Left renal pelvis (tissue), 4 donors: ENCODE measurements around the gene ANKMY1. TPM values are rescaled to one million over a fixed set of nuclear protein-coding genes. Genes with fewer than 3 reads are reported as not detected.
"Not testable (repeated sequence)": the region's sequence is repeated elsewhere in the genome, so short reads cannot be mapped to it uniquely, and the experiment has no call there.

Experiments
- DNase-seq, 4 donors: peaks; one replicate each; pipeline ENCODE4 v3.0.0-alpha.2; 2013; ENCODE audit warnings: low read depth in 4 of 4, low spot score in 3 of 4
- polyA plus RNA-seq, 4 donors: library from polyadenylated mRNA; unstranded; fragments of 120-200 nt; gene quantifications; one replicate each; pipeline ENCODE4 v1.2.1, GENCODE V29; 2013; ENCODE audit not compliant: insufficient read length in 4 of 4

The ANKMY1 gene
- polyA plus RNA-seq, 4 donors, result 10.0 to 17.8 (median 11.1) TPM

DNA sequence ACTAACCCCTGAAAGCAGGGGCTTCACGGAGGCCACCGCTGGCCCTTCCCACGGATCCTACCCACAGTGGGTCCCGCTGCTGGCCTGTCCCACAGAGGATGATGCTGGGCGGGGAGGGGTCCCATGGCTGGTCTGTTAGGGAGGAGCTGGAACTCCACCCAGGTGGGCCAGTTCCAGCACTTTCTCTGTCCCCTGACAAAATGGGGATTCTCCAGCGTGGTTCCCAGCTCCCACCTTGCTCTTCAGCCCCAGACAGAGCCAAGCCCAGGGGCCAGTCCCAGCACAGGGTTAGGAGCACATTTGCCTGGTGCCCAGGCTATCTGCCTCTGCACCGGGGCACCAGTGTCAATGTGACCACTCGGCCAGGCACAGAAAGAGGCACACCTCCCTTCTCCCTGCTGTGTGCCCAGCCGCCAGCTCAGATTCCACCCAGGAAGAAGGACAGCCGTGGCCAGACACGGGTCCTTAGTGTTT is 50.0 kb downstream of the ANKMY1 start:
- DNase-seq, result no peak

DNA sequence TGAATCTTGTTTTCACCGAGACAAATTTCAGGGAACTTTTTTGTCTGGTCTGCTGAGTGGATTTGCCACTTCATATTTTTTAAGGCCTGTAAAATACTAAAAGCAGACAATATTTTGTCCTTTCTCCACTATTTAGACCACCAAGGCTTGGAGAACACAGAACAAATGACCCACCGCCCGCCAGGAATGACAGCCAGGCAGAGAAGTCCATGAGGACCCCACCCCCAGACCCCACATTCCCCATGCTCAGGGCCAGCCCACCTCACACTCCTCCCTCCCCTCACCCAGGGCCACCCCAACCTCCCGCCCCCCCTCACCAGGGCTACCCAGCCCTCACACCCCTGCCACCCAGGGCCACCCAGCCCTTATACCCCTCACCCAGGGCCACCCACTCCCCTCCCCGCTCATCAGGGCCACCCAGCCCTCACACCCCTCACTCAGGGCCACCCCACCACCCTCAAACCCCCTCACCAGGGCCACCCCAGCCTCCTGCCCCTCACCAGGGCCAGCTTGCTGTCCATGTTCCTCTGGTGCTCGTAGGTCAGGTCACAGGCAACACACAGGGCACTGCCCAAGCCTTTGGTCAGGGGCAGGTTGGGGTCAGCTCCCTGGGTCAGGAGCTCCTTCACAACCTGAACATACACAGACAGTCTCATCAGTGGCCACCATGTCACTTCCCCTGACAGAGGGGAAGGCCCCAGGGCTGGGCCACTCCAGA is 50.6 kb downstream of the ANKMY1 start:
- no peak for DNase-seq

DNA sequence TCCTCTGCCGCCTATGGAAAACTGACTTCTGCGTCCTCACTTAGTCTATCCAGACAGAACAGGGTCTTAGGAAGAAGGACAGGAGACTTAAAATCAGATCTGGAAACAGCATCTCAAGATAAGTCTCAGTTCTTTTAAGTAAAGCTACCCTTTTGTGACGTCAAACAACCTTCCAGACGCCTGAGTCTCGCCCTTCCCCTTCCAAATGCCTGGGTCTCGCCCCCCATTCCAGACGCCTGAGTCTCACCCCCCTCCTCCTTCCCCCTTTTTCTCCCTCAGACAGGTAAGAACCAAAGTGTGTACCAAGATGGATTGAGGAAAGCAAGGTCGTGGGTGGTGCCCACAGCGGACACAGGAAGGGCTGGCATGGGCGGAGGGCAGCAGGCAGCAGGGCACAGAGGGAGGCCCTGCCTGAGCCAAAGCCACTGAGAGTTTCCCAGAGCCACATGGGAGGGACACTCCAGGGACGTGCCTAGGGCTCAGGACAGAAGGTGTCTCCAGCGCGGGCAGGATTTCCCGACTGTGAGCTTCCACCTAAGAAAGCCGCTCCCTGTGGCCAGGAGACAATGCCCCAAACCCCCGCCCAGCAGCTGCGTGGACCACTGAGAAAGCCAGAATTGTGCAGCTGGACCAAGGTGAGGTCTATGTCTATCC is 51.3 kb downstream of the ANKMY1 start:
- DNase-seq, result no peak

DNA sequence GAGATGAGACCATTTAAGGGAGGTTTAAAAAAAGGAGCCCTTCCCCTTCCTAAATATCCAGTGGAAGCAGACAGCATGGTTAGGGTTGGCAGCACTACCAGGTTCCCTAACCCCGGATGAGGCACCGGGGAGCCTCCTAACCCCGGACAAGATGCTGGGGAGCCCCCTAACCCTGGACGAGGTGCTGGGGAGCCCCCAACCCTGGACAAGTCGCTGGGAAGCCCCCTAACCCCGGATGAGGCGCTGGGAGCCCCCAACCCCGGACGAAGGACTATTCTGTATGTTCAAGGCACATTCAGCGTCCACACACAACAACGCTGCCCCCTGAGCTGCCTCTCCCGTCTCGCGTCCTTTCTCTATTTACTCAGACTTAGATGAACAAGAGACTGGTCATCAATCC is 51.9 kb downstream of the ANKMY1 start:
- DNase-seq, result no peak

DNA sequence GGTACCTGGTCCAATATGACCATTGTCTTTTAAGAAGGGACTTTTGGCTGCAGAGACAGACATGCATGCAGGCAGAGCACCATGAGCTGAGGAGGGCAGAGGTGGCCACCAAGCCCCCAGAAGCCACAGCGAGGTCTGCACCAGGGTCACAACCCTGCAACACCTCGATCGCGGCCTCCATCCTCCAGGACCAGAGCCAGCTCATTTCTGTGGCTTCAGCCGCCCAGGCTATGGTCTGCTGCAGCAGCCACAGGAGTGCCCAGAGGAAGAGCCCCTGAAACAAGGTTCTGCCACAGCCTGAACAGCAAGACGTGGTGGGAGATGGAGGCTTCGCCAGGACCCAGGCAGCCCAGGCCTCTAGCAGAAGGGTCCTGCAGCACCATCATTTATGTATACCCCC is 53.9 kb downstream of the ANKMY1 start:
- no peak for DNase-seq

DNA sequence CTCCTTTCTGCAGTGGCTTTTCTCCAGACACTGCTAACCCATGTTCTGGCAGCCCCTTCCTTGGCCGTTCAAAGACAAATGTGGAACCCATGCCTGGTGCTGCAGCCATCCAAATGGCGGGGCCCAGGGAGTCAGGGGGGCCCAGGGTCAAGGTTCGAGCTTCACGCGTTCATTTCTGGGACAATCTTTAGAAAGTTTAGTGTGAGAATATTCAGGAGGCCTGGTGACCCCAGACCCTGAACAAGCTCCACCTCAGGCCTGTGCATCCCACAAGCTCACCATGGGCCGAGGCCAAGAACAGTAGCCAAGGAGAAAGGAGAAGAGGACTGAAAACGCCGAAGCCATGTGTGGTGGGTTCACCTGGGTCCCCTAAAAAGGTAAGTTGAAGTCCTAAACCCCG is 54.4 kb downstream of the ANKMY1 start:
- DNase-seq, result no peak

DNA sequence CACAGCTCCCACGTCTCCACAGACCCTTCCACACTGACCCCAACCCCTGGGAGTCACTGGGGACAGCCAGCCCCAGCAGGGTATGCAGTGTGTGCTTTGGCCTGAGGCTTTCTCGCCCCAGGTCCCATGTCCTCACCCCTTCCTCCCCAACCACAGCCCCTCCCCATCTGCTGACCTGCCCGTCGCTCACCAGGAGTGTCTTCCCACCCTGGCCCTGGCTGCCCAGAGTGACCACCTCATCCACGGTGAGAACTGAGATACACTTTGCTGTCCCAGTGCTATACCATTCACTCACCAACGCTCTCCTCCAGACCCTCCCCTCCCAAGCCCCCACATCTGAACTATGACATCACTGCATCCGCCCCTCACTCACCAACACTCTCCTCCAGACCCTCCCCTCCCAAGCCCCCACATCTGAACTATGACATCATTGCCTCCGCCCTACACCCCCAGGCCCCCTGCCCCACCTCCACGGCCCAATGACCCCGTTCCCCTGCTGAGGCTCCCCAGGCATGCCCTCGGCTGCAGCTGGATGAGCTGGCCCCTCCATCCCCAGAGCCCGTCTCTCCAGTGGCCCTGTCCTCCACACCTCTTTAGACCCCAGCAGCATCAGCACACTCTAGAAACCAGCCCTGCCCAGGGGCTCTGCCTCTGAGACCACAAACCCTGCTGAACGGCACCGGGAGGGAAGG is 55.2 kb downstream of the ANKMY1 start:
- no peak for DNase-seq

DNA sequence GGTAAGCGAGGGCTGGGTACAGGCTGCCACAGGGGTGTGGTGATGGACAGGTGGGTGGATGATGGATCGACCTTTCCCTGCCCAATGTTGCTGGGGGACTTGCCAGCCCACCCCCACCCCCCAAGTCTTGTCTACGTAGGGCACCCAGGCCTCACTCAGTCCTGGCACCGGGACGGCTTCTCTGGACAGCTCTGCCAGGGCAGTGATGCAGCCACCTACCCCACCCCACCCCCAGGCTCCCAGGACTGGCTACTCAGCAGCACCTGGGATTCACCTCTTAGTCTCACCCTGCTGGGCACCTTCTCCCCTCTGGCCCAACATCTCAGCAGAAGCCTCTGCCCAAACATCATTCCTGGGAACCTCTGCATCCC is 55.7 kb downstream of the ANKMY1 start:
- DNase-seq, result no peak

DNA sequence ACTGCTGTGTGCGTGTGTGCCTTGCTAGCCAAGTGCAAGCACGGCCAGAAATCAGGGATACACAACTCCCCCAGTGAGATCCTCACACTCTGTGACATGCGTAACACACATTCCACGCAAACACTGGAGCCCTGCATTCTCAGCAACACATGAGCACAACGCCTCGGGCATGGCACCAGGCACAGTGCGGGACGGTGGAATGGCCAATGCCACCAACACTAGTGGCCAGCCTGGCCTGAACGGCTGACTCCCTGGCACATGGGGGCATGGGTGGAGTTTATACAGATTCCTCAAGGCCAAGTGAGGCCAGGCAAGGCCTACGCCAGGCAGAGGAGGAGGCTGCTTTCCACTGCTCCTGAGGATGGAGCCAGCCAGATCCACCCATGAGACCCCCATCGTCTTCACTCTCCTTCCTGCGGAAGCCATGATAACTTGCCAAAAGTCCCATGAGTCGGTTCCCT is 56.2 kb downstream of the ANKMY1 start:
- DNase-seq, result no peak

DNA sequence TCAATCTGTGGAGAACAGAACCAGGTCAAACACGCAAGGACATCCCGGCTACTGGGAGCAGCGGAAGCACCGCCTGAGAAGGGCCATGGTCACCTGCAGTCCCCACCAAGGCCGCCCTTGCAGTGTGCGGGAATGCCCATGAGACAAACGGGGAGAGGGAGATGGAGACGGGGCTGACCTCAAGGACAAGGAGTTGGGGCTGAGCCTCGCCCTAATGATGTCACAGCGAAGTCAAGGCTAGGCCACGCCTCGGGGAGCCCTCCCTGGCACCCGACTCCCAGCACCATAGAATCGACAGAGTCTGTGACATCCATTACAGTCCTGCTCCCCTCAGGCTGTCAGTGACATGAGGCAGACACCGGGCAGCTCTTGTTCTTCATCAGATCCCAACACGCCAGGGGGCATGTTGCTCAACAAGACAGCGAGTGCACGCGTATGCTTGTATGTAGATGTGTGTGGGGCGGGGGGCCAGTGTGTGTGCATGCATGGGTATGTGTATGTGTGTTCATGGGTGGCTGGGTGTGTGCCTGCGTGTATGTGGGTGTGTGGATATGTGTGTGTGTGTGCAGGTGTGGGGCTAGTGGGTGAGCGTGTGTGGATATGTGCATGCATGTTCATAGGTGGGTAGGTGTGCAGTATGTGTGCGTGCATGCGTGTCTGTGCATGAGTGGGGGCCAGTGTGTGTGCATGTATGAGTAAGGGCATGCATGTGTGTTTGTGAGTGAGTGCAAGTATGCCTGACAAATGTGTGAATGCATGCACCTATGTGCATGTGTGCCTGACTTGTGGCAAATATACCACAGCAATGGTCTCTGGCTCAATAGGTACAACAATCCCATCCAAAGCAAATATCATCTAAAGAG is 57.0 kb downstream of the ANKMY1 start:
- DNase-seq, result no peak

DNA sequence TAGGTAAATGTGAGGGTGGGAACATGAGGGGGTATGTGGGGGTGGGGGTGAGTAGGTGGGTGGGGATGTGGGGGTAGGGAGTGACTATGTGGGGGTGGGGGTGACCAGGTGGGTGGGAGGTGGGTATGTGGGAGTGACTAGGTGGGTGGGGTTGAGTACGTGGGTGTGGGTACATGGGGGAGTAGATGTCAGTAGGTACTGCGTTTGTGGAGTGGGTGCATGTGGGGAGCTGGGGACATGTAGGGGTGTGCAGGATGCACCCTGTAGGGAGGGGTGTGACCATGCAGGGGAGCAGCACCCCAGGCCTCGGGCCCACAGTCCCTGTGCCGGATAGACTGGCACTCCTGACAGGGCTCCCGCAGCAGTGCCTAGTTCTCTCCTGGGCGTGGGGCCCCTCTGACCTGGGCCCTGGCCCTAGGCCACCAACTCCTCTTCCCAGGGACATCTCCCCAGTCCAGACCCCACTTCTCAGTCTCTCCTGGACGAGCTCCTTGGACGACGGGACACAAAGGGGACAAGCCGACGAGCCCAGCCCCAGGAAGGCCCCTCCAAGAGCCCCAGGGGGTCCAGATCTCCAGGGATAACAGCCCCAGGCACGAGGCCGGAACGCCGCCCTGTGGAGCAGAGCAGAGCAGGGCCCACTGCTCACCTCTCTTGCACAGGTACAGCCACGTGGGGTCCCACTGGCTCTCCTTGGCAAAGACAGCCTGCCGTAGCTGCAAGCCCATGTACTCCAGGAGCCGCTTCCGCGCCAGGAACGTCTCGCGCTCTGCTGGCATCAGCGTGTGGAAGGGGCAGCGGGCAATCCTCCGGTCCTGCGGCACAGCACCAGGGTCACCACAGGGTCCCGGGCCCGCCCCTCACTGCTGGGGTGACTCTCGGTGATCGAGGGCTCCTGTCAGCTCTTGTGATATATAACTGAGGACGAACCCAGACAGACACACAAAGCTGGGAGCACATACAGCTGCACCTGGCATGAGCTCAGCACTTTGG is 58.2 kb downstream of the ANKMY1 start:
- DNase-seq, result no peak

DNA sequence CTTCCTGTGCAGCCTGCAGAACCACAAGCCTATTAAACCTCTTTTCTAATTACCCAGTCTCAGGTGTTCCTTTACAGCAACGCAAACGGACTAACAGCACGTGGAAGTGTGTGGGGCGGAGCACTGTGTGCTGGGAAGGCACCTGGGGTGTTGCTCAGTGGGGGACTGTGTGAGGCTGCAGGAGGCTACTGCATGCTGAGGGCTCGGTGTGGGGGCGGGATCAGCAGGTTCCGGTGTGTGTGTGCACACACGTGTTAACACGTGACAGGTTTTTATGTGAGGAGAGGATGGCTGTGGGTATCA is 58.9 kb downstream of the ANKMY1 start:
- DNase-seq, result no peak

DNA sequence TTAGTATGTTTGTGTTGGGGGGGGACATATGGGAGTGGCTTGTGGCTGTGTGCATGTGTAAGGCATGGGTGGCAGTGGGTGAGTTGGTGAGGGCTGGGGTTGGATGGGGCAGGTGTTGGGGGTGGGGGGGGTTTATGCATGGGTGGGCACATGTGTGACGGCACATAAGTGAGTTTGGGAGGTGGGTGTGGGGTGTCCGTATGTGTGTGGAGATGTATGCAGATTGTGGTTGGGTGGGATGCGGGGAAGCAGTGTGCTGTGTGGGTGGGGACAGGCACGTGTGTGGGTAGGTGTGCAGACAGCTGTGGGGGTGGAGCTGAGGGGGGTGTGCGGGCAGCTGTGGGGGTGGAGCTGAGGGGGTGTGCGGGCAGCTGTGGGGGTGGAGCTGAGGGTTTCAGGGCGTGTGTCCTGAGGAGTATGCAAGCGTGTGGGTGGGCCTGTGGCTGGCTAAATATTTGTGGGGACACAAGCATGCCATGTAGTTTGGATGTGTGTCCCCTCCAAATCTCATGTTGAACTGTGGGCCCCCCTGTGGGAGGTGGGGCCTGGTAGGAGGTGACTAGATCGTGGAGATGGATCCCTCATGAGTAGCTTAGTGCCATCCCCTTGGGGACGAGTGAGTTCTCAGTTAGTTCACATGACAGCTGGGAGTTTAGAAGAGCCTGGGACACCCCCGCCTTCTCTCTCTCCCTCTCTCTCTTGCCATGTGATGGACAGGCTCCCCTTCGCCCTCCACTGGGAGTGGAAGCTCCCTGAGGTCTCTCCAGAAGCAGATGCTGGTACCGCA is 59.4 kb downstream of the ANKMY1 start:
- no peak for DNase-seq

DNA sequence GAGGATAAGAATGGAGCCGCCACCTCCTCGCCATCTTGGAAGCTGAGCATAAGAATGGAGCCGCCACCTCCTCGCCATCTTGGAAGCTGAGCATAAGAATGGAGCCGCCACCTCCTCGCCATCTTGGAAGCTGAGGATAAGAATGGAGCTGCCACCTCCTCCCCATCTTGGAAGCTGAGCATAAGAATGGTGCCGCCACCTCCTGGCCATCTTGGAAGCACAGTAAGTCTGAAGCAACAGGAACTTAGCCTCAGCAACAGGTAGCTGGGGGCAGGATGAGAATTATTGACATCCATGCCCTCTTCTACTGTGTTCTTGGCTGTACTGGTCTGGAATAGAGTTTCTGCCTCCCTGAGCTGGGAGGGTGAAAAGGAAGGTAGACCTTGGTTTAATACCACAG is 60.7 kb downstream of the ANKMY1 start:
- not testable (repeated sequence) for DNase-seq

DNA sequence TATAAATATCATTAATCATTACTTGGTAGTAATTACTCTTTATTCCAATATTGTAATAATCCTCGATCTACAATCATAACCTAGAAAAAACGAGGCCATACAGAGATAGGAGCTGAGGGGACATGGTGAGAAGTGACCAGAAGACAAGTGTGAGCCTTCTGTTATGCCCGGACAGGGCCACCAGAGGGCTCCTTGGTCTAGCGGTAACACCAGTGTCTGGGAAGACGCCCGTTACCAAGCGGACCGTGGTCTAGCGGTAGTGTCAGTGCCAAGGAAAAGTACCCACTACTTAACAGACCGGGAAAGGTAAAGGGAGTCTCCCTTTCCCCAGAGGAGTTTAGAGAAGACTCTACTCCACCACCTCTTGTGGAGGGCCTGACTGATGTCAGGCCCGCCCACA is 62.8 kb downstream of the ANKMY1 start:
- not testable (repeated sequence) for DNase-seq

DNA sequence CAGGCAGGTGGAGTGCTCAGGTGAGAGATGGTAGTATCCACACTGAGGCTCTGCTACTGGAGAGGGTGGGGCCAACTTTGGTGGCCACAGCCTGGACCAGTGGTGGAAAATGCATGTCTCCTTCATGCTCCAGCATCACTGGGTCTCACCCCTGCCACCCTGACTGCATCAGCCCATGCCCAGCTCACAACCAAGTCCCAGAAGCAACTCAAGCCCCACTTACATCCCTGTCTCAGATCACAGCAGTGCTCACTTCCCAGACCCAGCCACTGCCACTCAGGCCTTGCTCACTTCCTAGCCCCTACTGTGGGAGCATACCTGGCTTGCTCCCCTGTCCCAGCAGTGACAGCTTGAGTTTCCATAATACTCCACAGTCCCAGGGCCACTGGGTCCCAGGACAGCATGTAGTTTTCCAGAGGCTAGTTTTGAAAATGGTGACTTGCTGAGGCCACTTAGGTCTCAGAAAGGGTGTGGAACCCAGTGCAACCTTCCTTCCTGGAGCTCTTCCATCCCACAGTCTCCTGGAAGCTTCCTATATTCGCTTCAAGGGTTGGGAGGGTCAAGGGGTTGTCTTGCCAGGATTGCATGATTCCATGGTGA is 63.5 kb downstream of the ANKMY1 start:
- DNase-seq, result no peak

DNA sequence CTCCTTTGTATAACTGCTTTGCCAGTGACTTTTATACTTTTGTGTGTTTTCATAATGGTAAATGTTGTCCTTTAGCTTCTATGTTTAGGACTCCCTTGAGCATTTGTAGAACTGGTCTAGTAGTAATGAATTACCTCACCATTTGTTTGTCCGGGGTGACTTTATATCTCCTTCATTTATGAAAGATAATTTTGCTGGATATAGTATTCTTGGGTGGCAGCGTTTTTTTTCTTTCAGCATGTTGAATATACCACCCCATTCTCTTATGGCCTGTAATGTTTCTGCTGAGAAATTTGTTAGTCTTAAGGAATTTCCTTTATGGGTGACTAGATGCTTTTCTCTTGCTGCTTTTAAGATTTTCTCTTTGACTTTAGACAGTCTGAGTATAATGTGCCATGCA is 66.3 kb downstream of the ANKMY1 start:
- DNase-seq, result no peak

DNA sequence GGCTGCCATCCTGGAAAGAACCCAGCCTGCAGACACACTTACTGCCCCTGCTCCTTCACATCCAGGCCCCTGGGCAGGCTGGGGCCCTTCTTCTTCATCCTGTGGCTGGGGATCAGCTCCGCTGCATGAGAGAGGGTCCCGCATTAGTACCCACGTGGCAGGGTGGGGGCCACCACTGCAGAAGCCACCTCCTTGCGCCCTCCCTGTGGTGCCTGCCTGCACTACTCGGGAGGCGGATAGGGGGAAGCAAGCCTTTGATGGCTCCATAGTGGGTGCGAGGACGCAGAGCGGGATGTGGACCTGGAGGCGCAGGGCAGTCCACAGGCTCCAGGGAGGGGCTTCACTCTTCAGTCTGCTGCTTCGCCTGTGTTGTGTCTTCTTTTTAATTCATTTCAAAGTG is 75.6 kb downstream of the ANKMY1 start:
- DNase-seq, result no peak

DNA sequence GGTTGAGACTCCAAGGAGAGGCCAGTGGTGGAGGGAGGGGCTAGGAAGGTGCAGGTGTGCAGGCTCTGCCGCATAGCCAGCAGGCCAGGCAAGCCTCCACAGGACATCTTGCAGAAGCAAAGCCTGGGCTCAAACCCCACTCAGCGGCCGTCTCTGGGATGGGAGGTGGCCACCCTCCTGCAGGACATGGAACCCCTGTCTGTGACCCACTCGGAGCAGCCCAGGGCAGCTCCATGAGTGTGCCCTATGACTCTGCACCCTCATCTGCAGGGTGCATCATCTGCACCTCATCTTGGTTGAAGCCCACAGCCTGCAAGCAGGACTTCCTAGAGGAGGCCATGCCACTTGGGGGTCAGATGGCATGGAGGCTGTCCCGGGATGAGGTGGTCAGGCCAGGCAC is 76.1 kb downstream of the ANKMY1 start:
- DNase-seq, result no peak
